Right ventricle myocardium superior (tissue), 1 donor: ENCODE data around the gene HYI. TPM values are rescaled to one million over a fixed set of nuclear protein-coding genes. Genes with fewer than 3 reads are reported as not detected.

Experiments used
- ATAC-seq: fragments of 200-7000 bp; cut with Tn5 transposase; one replicate; pipeline ENCODE4 v1.9.1; 2020; ENCODE audit warnings: mild to moderate bottlenecking; ENCODE audit not compliant: poor library complexity
- DNase-seq: peaks from one replicate; pipeline ENCODE4 v3.0.0-alpha.2; 2020
- intact Hi-C: fragments of 100-400 bp; cut with DNase I; formaldehyde crosslinking; loops from one replicate; pipeline ENCODE4 v1.11.2; 2022
- total RNA-seq: library from RNA; stranded (reverse); fragmentation: NEBNext Ultra II Directional; extraction: Animal tissue kit (Norgen Biotek cat#: 25700); gene quantifications from one replicate; pipeline ENCODE4 v1.2.1, GENCODE V29; 2021
- donor health status: DM: no; HTN: yes; CAD: no; lungs with severe emphysema.

The HYI gene
- total RNA-seq, 1 donor from 2014 or later = 20.1 TPM

DNA sequence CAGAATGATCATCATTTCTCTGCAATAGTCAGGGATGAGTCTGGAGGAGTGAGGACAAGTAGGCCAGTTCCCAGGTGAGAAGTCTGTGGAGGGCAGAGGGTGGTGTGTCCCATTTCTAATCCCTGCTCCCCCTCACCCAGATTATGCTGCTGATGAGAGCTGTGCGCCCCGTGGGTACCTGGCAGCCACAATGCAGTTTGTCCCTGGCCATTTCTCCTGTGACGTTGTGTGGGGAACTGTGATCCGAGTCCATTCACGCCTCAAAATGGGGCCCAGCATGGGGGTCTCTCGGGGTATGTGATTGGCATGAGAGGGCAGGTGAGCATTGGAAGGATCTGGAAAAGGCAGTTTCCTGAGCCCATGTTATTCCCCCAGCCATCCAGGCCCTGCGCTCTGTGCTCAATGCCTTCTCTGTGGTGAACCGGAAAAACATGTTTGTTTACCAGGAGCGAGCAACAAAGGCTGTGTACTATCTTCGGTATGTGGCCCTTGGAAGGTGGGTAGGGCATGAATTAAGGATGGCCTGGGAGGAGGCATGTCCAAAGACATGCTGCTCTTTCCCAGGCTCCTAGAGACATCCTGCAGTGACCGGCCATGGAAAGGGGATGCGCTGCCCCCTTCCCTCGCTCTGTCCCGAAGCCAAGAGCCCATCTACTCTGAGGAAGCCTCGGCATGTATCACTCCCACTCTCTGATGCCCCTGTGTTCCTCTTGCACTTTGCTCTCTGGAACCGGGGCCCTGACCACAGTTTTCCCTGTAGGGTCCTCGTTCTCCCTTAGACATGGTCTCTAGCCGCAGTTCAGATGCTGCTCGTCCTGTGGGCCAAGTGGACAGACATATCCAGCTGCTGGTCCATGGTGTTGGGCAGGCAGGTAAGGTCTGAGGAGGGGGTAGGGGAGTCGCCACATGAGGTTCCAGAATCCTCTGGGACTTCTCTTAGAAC, 16.4 kb downstream of the HYI start:
- ATAC-seq = no peak
- no peak for DNase-seq

DNA sequence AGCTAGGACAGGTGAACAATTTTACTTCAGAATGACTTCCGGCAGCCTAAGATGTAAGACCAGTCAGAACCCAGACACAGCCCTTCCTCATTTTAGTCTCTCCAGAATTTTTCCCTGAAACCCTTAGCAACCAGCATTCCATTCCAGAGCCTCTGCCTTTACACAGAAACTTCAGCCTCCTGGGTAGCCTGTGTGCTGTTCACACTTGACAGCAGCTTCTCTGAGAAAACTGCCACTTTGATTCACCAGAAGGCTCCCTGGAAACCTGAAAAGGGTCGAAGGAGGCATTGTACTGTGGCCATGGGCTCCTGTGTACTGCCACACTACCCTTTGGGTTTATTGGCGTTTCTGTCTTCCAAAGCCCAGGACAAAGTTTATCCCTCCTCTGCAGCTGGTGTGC, 17.4 kb downstream of the HYI start:
- ATAC-seq = no peak
- no peak for DNase-seq
- intact Hi-C loops = no loop called here

More for the DNA sequence above, 16.4 kb downstream of the HYI start:
- intact Hi-C loops = no loop called here

DNA sequence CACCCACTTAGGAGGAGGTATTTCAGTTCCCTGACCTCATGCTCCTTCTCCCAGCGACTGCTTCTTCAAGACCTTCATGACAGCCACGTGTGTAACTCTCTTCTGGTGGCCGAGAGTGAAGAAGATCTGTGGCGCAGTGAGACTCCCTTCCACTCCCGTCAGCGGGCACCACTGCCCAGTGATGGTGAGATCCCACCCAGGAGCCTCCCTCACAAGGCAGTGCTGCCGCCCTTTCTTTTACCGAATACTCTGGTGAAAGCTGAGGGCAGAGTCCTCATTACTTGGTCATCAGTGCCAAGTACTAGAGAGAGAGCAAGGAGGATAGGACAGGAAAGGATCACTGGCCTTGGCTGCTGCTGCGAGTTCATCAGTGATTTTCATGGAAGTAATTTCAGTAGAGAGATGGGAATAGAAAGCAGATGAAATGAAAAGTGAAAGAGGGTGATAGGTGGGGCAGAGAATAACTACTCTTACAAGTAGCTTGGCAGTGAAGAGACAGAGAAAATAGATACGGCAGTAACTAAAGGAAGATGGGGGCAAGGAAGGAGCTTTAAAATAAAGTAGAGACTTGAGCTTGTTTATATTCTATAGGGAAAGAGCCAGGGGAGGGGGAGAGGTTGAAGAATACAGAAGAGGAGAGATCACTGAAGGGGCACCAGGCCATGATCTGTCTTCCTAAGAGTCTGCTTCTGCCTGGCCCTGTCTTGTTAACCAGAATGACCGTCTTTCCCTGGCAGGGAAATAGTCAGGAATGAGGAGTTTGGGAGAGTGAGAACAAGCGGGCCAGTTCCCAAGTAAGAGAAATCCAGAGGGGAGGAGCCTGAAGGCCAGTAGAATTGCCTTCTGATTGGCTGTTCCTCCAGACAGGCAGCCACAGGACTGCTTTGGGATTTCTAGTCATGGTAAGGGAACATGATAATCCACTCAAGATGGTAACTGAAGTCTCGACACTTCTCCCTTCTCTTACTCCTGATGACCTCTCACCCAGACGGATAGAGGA, 18.3 kb downstream of the HYI start:
- no peak for DNase-seq
- peak; percentile 82 for ATAC-seq
- intact Hi-C loops = no loop called here

DNA sequence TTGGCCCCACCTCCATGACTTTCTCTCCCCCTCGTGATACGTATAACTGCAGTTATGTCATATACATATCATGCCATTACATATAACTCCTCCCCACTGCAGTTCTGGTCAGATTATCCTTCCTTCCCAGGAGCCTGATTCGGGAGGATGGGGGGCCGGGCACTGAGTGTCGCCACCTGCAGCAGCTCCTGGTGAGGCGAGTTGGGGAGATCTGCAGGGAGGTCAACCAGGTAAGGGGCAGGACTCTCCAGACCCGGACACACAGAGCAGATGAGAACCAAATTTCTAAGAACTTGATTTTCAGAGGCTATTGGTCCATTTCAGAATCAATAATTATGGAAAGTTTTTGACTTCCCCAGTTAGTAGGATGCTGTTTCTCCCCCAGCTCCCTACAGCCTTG, 19.5 kb downstream of the HYI start:
- intact Hi-C loops = no loop called here
- no peak for ATAC-seq
- DNase-seq = no peak

DNA sequence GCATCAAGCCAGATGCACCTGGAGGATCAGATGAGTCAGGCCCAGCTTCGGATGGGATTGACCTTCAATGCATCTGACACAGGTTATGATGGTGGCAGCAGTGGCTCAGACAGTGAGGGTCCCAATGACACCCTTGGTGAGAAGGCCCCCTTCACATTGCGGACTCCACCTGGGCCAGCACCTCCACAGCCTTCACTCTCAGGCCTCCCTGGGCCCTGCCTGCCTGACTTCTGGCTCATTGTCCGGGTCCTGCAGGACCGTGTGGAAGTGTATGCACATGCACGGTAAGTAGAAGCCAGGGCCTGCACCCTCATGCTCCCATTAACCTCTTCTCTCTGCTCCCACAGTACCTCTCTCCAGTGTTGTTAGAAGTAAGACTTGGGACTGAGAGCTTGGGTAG, 20.8 kb downstream of the HYI start:
- no peak for ATAC-seq
- no peak for DNase-seq
- intact Hi-C loops = no loop called here

DNA sequence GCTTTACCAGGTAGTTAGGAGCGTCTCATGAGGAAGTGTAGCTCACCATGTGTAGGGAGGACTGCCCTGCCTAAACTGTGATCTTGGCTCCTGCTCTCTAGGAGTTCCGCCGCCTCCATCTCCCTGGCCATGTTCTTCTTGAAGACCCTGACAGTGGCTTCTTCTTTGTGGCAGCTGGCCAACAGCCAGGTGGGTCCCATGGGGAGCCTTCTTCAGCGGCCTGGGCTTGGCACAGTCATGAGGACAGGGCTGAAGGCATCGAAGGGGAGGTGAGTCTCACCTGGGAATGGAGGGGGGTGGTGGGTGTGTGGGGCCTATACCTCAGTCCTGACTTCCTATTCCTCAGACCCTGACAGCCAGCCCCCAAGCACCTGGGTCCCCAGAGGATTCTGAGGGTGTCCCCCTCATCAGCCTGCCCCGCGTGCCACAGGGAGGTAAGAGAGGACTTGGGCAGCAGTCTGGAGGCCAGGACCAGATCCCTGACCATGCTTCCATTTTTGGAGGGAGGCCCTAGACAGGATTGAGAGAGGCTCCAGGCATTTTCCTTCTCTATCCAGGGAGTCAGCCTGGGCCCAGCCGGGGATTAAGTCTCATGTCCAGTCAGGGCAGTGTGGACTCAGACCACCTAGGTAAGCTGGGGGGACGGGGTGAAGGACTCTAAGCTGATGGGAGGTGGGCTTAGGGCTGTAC, 21.4 kb downstream of the HYI start:
- DNase-seq = no peak
- ATAC-seq = no peak
- intact Hi-C loops = no loop called here

DNA sequence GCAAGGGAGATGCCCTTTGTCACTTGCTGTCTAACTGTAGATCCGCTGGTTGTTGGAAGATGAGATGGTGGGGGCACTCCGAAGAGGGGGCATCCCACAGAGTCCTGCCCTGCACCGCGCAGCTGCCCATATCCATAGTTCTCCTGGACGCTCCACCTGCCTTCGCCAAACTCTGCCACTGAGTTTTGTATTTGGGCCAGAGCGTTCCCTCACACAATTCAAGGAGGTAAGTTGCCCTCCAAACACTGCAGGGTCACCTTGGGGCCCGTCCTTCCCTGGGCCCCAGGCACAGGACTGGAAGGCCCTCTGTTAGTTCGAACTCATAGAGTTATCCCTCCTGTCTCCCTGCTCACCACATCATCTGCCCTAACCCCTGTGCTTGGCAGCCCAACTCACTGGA, 22.1 kb downstream of the HYI start:
- DNase-seq = no peak
- intact Hi-C loops = no loop called here
- no peak for ATAC-seq

DNA sequence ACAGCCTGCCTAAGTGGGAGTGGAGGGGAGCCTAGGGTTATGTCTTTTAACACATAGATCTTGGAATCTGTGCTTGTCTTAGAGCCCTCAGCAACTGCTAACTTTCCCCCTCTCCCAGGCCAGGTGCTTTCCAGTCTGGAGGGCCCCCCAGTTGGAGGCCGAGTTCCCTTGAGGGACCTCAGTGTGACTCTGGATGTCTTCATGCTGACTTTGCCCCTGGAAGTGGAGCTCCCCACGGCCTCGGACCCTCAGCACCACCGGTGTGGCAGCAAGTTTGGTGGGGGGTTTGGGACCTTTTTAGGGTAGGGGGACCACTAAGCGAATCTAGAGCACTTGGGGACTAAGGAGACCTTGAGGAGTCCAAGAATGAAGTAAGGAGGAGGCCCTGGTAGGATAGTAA, 22.9 kb downstream of the HYI start:
- intact Hi-C loops = no loop called here
- DNase-seq (no peak), ATAC-seq (no peak)

DNA sequence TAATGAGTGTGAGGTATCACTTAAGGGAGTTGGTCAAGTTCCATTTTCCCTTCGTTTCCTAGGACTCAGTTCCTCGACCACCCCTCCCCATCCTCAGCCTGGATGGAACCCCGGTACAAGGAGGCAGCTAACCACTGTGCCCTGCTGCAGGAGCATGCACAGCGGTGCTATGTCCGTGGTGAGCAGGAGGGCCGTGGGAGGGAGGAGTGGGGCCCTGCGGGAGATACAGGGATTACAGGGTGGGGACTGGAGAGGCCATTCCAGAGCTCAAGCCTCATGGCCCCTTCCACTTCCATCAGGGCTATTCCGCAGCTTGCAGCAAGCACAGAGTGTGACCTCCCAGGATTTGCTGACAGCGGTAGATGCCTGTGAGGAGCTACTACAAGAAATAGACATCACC, 25.8 kb downstream of the HYI start:
- ATAC-seq (no peak), DNase-seq (no peak)
- intact Hi-C loops = no loop called here

DNA sequence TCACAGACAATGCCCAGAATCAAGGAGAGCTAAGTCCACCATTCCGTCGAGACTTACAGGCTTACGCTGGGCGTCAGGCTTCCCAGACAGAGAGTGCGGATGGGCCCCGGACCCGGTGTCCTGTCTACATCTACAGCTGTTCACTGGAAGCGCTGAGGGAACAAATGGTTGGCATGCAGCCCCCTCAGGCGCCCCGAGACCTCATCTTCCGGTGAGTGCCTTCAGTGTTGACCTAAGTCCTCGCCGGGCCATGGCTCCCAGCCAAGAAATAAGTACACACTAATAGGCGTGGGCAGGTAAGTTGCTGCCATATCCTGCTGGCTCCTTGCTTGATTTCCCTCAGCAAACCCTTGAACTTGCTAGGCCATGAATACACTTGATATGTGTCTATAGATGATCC, 26.2 kb downstream of the HYI start:
- DNase-seq (no peak), ATAC-seq (no peak)
- intact Hi-C loops = no loop called here

DNA sequence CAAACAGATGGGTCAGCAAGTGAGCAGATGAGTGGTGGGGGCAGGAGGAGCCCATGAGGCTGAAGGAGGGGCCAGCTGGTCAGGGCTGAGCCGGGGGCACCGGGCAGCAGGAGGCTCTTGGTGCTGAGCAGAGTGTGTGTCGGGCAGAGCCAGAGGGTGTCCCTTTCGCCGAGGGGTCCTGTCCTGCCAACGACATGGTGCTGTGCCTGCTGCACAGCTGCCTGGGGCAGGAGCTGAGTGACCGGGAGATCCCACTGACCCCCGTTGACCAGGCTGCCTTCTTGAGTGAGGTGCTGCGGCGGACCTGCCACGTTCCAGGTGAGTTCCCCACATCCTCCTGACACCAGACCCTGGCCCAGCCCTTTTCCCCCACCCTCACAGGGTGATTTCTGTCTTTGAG, 27.5 kb downstream of the HYI start:
- ATAC-seq = no peak
- intact Hi-C loops = no loop called here

DNA sequence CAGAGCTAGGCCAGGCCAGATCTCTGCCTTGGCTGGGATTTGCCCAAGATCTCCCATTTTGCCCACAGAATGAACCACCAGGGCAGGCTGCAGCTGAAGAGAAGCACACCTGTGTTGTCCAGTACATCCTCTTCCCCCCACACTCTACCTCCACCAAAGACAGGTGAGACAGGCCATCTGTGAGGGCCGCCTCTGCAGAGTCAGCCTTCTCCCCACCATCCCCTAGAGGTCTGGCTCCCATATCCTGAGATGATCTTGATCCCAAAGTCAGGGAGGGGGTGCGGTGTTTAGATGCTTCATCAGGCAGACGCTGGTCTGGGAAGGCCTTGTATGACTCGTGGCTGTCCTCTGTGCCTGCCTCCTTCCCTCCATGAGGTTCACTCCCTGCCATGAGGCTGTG, 28.7 kb downstream of the HYI start:
- no peak for ATAC-seq
- DNase-seq = no peak
- intact Hi-C loops = no loop called here

More for the DNA sequence above, 27.5 kb downstream of the HYI start:
- no peak for DNase-seq

DNA sequence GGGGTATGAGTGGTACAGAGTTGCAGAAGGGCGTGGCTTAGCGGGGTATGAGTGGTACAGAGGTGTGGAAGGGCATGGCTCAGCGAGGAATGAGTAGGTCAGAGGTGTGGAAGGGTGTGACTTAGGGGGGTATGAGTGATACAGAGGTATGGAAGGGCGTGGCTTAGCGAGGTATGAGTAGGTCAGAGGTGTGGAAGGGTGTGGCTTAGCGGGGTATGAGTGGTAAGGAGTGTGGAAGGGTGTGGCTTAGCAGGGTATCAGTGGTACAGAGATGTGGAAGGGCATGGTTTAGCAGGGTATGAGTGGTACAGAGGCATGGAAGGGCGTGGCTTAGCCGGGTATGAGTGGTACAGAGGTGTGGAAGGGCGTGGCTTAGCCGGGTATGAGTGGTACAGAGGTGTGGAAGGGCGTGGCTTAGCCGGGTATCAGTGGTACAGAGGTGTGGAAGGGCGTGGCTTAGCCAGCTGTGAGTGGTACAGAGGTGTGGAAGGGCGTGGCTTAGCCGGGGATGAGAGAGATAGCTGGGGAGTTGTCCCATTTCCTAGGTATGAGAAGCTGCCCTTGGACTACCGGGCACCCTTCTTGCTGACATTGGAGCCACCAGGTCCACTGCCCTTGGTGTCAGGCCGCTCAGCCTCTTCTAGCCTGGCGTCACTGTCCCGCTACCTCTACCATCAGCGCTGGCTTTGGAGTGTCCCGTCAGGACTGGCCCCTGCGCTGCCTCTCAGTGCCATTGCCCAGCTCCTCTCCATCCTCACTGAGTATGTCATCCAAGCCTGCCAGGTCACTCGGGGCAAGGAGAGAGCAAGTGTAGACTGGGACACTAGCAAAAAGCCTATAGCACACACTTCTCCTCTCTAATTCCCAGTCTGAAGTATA, 29.8 kb downstream of the HYI start:
- intact Hi-C loops = no loop called here
- ATAC-seq = no peak

DNA sequence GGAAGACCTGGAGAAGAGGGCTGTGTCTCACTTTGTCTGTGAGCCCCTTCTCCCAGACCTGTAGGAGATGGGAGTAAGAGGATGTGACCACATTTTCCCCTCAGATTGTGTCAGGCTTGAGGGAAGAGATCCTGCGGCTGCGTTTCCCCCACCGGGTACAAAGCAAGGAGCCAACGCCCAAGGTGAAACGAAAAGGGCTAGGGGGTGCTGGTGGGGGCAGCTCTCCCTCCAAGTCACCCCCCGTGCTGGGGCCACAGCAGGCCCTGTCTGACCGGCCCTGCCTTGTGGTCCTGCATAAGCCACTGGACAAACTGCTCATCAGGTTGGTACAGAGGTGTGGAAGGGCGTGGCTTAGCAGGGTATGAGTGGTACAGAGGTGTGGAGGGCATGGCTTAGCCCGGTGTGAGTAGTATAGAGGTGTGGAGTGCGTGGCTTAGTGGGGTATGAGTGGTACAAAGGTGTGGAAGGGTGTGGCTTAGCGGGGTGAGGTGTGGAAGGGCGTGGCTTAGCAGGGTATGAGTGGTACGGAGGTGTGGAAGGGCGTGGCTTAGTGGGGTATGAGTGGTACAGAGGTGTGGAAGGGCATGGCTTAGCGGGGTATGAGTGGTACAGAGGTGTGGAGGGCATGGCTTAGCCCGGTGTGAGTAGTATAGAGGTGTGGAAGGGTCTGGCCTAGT, 30.6 kb downstream of the HYI start:
- intact Hi-C loops = no loop called here
- ATAC-seq (no peak), DNase-seq (no peak)

More for the DNA sequence above, 29.8 kb downstream of the HYI start:
- DNase-seq = no peak

DNA sequence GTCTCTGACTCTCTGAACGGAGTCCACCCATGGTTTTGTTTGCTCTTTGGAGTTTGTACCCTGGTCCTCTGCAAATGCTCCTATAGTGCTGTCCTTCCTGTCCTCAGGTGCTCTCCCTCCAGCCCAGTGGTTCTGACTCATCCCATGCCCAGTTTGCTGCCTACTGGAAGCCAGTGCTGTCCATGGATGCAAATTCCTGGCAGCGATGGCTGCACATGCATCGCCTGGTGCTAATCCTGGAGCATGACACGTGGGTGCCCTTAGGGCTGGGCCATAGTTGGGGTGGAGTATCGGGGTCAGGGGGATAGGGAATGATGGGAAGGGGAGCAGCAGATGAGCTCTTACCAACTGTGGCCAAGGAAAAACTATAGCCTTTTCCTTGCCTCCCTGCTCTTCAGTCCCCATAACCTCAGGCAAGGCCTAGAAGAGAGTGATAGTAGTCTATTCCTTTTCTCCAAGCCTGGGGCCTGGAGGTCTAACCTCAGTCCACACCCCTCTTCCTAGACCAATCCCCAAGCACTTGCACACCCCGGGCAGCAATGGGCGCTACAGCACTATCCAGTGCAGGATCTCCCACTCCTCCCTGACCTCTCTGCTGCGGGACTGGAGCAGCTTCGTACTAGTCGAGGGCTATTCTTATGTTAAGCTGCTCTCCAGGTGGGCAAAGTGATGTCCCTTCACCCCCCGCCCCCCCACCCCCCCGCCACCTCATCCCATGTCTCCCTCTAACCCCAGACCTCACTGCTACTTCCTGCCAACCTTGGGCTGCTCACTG, 31.6 kb downstream of the HYI start:
- ATAC-seq = no peak
- intact Hi-C loops = no loop called here
- DNase-seq = no peak

DNA sequence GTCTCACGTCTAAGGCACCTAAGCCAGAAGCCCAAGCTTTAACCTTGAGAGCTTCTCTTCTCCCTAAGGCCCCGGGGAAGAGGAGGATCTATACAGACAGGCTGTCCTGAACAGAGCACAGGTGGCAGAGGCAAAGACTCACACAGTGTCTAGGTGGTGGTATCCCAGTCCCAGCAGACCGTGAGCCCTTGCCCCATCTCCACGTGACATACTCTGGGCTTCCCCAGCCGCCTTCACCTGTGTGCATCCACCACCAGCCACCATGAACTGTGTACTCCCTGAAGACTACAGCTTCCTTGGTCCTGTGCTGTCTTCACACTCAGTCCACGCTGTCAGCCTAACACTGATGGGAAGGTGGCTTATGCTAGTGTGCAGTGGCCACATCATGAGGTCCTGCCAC, 32.3 kb downstream of the HYI start:
- intact Hi-C loops = no loop called here
- DNase-seq = no peak

DNA sequence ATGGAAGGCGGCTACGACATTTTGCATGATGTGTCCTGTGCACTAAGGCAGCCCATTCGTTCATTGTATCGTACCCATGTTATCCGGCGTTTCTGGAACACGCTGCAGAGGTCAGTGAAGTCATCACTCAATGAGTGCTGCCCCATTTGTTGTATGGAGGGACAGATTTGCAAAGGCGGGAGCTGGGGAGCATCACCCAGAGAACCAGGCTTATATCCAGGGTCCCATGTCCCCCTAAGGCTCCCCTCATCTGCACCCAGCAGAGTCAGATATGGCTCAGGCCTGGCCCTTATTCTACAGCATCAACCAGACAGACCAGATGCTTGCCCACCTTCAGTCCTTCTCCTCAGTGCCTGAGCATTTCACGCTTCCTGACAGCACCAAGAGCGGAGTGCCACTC, 32.9 kb downstream of the HYI start:
- ATAC-seq (no peak), DNase-seq (no peak)
- intact Hi-C loops = no loop called here

More for the DNA sequence above, 32.3 kb downstream of the HYI start:
- ATAC-seq = no peak
